NCI-H2196 treated with DMSO at 0.1 percent for 48 hours (cell line): ENCODE data around the gene SPATC1L.

Experiments used
- DNase-seq: peaks from one replicate; lab custom pipeline; 2025; ENCODE audit not compliant: unreplicated experiment; lab: John Stamatoyannopoulos, UW

SPATC1L gene

GRCh38 chr21:46137908-46138307 is 46.4 kb downstream of the SPATC1L start:
- DNase-seq: no peak

DNA sequence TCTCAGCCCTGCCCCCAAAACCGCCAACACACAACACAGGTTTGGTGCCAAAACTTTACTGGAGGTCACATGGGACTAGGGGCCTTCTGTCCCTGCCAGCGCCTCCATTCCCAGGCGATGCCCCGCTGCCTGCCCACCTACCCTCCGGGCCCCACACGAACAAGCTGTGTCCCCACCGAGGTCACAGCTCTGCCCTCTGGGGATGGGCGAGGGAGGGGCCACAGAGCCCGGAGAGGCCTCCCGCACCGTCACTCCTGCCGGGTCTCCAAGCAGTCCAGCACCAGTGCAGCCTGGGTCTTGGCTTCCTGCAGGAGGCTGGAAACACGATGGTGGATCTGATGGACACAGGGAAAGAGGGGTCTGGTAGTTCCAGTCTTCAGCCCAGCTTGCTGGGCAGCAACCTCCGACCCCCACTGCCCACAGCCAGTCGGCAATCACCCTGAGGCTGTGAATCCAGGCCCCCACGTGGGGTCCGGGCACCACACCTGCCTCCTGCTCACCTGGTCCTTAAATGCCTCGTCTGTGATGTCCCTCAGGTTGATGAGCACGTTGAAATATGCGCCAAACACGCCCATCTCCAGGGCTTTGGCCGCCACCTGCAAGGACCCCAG is 47.4 kb downstream of the SPATC1L start:
- no peak for DNase-seq

DNA sequence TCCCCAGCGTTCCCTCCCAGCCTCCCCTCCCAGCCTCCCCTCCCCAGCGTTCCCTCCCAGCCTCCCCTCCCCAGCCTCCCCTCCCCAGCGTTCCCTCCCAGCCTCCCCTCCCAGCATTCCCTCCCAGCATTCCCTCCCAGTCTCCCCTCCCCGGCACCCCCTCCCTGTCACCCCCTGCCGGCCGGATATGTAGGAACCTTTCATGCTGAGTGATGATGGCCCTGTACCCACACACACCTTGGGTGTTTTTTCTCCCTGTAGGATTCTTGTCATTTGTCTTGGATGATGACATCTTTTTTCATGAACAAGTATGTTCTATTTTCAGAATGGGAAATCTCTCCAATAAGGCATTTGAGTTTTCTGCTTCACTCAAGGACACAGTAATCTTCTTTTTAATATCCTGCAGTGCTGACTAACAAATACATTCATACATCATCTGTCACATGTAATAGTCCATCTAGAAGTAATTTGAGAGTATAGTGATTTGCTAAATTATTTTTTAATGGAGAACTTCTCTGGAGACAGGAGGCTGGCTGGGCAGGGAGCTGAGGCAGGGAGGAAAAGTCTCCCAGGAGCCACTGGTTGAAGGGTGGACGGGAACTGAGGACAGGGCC is 48.4 kb downstream of the SPATC1L start:
- no peak for DNase-seq

- DNase-seq: no peak
Measured at GRCh38 chr21:46131838-46132651, 52.2 kb downstream of the SPATC1L start.

GRCh38 chr21:46131588-46131837 is 52.7 kb downstream of the SPATC1L start:
- no peak for DNase-seq

DNA sequence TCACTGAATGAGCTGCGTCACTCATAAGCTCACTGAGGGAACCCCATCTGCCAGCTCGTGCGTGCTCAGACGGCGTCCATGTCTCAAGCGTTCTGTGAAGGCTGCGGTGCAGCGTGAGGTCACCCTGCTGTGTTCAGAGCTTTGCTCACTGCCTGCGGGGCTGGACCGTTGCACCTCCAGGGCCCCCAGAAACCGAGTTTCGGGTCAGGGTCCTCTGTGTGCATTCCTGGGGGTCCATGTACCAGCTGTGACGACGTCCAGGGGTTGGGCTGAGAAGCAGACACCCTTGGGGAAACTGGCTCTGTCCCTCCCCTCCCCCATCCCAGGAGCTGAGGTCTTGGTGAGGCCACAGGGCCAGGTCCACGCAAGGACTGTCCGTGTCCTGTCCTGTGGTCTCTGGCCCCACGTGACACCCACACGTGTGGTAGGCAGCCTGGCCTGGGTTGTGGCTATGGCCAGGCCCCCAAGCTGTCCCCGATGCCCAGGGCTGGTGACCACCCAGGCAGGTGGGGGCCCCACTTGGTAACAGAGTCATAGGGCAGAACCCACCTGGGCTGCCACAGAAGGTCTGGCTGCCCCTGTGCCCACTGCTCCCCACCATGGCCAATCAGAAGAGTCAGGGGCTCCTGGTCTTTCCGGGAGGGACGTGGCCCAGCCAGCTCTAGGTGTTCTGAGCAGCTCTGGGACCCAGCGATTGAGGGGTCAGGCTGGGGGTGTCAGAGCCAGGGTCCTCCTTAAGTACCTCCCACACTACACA is 53.2 kb downstream of the SPATC1L start:
- DNase-seq: no peak

- DNase-seq: no peak
Measured at GRCh38 chr21:46129846-46130651, 54.2 kb downstream of the SPATC1L start.

DNA sequence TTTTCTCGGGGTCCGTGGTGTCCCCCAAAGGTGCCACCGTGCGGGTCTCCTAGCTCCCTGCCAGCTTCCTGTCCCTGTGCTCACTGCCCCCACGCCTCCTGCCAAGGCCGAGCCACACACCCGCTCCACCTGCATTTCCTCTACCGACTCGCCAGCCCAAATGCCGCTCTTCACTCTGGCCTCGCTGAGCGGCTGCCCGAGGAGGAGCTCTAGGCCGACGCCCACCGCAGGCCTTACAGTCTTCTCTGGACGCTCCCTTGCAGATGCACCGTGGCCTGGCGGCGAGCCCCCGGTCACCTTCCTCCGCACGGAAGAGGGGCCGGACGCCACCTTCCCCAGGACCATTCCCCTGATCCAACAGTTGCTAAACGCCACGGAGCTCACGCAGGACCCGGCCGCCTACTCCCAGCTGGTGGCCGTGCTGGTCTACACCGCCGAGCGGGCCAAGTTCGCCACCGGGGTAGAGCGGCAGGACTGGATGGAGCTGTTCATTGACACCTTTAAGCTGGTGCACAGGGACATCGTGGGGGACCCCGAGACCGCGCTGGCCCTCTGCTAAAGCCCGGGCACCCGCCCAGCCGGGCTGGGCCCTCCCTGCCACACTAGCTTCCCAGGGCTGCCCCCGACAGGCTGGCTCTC is 55.2 kb downstream of the SPATC1L start:
- DNase-seq: no peak

GRCh38 chr21:46128106-46128932 is 55.9 kb downstream of the SPATC1L start:
- DNase-seq: no peak

DNA sequence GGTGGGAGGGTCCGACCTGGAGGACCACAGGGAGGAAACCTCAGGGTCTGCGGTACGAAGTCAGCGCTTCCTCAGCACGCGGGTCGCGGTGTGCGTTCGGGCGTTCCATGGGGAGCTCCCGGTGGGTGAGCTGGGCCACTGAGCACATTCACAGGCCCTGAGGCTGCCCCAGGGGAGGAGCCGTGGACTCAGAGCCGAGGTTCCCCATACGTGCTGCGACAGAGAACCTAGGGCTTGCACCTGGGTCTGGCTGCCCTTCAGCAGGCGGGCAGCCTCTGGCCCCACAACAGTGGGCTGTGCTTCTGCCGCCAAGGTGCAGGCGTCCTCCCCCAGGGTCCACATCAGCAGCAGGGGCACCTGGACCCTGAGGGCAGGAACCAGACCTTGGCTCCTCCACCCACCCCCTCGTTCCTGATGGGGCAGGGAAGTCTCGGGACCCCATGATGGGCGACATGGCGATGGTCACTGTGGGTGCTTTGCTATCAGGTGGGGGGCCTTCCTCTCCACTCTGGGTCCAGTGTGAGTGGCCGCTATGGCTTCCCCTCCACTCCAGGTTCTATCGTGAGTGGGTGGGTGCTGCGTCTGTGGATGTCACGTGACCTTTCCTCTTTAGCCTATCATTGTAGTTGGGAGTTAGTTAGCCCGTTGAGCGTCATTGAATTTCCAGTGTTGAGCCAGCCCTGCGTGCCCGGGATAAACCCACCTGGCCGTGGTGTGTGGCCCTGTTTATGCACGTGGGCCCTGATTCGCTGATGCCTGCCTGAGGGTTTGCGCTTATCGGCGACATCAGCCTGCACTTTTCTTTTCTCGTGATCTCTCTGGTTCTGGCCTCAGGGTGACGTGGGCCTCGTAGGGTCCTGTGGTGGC is 56.8 kb downstream of the SPATC1L start:
- DNase-seq: no peak

GRCh38 chr21:46126309-46127238 is 57.7 kb downstream of the SPATC1L start:
- no peak for DNase-seq

GRCh38 chr21:46125846-46126301 is 58.4 kb downstream of the SPATC1L start:
- no peak for DNase-seq

DNA sequence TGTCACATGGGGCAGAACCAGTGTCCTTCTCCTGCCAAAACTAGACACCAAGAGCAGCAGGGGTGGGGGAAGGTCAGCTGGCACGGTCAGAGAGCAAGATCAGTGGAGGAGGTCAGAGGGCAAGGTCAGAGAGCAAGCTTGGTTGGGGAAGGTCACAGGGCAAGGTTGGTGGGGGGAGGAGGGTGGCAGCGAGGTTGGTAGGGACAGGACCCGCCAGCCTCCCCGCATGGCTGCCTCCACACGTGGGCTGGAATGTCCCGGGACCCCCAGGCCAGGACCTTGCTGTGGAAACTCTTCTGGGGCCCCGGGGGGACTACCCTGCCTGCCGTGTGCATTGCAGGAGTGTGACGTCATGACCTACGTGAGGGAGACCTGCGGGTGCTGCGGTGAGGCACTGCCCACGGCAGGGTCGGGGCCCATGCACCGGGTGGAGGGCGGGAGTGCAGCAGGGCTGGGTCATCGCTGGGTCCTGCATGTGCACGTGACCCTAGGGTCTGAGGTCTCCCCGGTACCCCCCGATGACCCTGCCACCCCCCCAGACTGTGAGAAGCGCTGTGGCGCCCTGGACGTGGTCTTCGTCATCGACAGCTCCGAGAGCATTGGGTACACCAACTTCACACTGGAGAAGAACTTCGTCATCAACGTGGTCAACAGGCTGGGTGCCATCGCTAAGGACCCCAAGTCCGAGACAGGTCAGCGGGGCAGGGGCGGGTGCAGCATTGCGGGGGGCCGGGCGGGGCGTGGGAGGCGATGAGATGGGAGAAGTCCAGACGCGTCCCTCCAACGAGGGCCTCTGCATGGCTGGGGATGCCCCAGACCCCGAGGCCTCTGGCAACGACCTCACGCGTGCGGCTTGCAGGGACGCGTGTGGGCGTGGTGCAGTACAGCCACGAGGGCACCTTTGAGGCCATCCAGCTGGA is 59.1 kb downstream of the SPATC1L start:
- no peak for DNase-seq

DNA sequence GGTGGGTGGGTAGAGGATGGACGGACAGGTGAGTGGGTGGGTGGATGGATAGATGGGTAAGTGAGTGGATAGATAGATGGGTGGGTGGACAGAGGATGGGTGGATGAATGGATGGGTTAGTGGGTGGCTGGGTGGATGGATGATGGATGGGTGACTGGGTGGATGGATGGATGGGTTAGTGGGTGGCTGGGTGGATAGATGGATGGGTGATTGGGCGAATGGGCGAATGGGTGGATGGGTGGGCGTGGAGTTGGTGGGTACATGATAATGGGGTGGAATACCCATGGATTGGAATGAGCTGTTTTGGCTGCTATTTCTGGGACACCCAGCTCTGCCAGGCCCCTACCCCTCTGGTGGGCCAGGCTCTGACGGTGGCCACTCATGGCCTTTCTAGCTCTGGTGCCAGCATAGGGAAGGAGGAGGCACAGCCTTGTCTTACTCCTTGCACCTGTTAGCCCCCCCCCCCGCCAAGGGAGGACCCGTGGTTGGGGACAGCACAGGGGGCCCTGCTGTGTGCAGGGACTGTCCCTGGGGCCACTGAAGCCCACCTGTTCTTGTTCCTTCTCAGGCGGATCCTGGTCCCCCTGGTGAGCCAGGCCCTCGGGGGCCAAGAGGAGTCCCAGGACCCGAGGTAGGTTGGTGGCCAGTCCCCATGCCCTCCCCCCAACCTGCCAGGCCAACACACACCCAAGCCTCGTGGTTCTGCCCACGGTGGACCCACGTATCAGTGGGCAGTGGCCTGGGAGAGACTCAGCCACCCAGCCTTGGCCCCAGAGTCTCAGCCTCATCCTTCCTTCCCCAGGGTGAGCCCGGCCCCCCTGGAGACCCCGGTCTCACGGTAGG is 60.0 kb downstream of the SPATC1L start:
- no peak for DNase-seq
